DOHH2 (cell line): ENCODE measurements around the gene TSHZ2.

Experiments
- H3F3A ChIP-seq: fragments of 200-600 bp; sonication (generic), shearing (Covaris generic); 2 replicates; pipeline ENCODE4 v1.6.0; 2016; ENCODE audit warnings: antibody characterized with exemption, mild to moderate bottlenecking; ENCODE audit not compliant: control insufficient read depth, insufficient read depth
- H3K27ac ChIP-seq: fragments of 200-600 bp; sonication (generic); 2 replicates; pipeline ENCODE4 v1.5.1; 2014; ENCODE audit warnings: low read depth, mild to moderate bottlenecking, low read length, moderate library complexity
- H3K27me3 ChIP-seq: fragments of 200-600 bp; sonication (generic); 2 replicates; pipeline ENCODE4 v1.6.1; 2014; ENCODE audit warnings: mild to moderate bottlenecking, low read length, mixed read lengths; ENCODE audit not compliant: control insufficient read depth
- H3K36me3 ChIP-seq: fragments of 200-600 bp; sonication (generic); 2 replicates; pipeline ENCODE4 v1.6.1; 2014; ENCODE audit warnings: mild to moderate bottlenecking, low read length, moderate library complexity, mixed read lengths; ENCODE audit not compliant: control insufficient read depth
- H3K4me1 ChIP-seq: fragments of 200-600 bp; sonication (generic); 2 replicates; pipeline ENCODE4 v1.6.1; 2014; ENCODE audit warnings: mild to moderate bottlenecking, low read length, mixed read lengths; ENCODE audit not compliant: control insufficient read depth
- H3K4me2 ChIP-seq: fragments of 200-600 bp; sonication (generic); 2 replicates; pipeline ENCODE4 v1.6.0; 2014; ENCODE audit warnings: mild to moderate bottlenecking, low read length, moderate library complexity
- H3K4me3 ChIP-seq: fragments of 200-600 bp; sonication (generic); 2 replicates; pipeline ENCODE4 v1.5.1; 2014; ENCODE audit warnings: mild to moderate bottlenecking, low read length, mixed read lengths
- H3K79me2 ChIP-seq: fragments of 200-600 bp; sonication (generic); 2 replicates; pipeline ENCODE4 v1.6.1; 2014; ENCODE audit warnings: mild to moderate bottlenecking, low read length, mixed read lengths; ENCODE audit not compliant: control insufficient read depth
- H3K9me2 ChIP-seq: fragments of 200-600 bp; sonication (generic); replicated peaks from 2 replicates; pipeline ENCODE4 v1.6.1; 2014; ENCODE audit warnings: mild to moderate bottlenecking, low read length, mixed read lengths; ENCODE audit not compliant: control insufficient read depth
- H3K9me3 ChIP-seq: fragments of 200-600 bp; sonication (generic); 2 replicates; pipeline ENCODE4 v1.6.1; 2014; ENCODE audit warnings: antibody characterized with exemption, low read length, mixed read lengths; ENCODE audit not compliant: control insufficient read depth, insufficient read depth
- H4K20me1 ChIP-seq: fragments of 200-600 bp; sonication (generic); 2 replicates; pipeline ENCODE4 v1.6.0; 2014; ENCODE audit warnings: low read depth, mild to moderate bottlenecking, antibody characterized with exemption, low read length, moderate library complexity; ENCODE audit not compliant: control insufficient read depth, insufficient read depth
- EZH2phosphoT487 ChIP-seq: fragments of 200-600 bp; sonication (generic); IDR thresholded peaks from 2 replicates; pipeline ENCODE4 v1.6.1; 2017; ENCODE audit warnings: borderline replicate concordance, mild to moderate bottlenecking, antibody characterized with exemption, low read length, moderate library complexity, mixed read lengths
- TF ChIP-seq, protein P1 (sequence below): fragments of 200-600 bp; sonication (generic); IDR thresholded peaks from one replicate; pipeline ENCODE4 v1.5.1; 2014; ENCODE audit warnings: antibody characterized with exemption, mild to moderate bottlenecking, low read depth, low read length; ENCODE audit not compliant: poor library complexity, severe bottlenecking

The TSHZ2 gene

DNA sequence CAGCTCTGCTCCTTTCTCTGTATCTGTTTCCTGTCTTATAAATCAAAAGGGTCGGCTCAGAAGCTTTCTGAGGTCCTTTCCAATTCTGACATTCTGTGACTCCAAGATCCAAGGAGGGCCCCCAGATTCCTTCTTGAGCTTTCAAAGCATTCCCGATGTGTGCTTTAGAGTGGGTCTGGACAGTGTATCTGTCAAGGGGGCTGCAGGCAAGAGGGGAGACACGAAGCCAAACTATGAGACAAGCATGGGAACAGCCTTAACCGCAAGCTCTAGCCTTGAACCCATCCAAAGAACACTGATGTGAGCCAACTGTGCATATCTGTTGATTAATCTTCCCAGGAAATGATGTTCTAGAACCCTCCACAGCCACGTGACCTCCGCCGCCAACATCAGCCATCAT is 73.8 kb downstream of the TSHZ2 start:
- Histone ChIP-seq H3K4me2 (no peak overlapping the region), H4K20me1 (no peaks in the 10 kb centered on the region), H3K27me3 (no peaks in the 10 kb centered on the region), H3K79me2 (no peaks in the 10 kb centered on the region), H3K9me3 (no peaks in the 10 kb centered on the region), H3K4me3 (no peak overlapping the region), H3K4me1 (peaks cover 2% of the 10 kb centered on the region), H3F3A (no peaks in the 10 kb centered on the region), H3K9me2 (no peaks in the 10 kb centered on the region), H3K27ac (no peak overlapping the region), H3K36me3 (no peaks in the 10 kb centered on the region)
- no peak for TF ChIP-seq EZH2phosphoT487
- TF ChIP-seq, protein P1, sequence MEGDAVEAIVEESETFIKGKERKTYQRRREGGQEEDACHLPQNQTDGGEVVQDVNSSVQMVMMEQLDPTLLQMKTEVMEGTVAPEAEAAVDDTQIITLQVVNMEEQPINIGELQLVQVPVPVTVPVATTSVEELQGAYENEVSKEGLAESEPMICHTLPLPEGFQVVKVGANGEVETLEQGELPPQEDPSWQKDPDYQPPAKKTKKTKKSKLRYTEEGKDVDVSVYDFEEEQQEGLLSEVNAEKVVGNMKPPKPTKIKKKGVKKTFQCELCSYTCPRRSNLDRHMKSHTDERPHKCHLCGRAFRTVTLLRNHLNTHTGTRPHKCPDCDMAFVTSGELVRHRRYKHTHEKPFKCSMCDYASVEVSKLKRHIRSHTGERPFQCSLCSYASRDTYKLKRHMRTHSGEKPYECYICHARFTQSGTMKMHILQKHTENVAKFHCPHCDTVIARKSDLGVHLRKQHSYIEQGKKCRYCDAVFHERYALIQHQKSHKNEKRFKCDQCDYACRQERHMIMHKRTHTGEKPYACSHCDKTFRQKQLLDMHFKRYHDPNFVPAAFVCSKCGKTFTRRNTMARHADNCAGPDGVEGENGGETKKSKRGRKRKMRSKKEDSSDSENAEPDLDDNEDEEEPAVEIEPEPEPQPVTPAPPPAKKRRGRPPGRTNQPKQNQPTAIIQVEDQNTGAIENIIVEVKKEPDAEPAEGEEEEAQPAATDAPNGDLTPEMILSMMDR: no peak

GRCh38 chr20:53047203-53047602 is 75.0 kb downstream of the TSHZ2 start:
- Histone ChIP-seq H3K27me3 (no peaks in the 10 kb centered on the region), H4K20me1 (no peaks in the 10 kb centered on the region), H3K27ac (no peak overlapping the region), H3K79me2 (no peaks in the 10 kb centered on the region), H3K4me1 (no peaks in the 10 kb centered on the region), H3F3A (no peaks in the 10 kb centered on the region), H3K9me2 (no peaks in the 10 kb centered on the region), H3K36me3 (no peaks in the 10 kb centered on the region), H3K9me3 (no peaks in the 10 kb centered on the region), H3K4me3 (no peak overlapping the region), H3K4me2 (no peak overlapping the region)
- TF ChIP-seq, protein P1: no peak
- TF ChIP-seq EZH2phosphoT487: no peak

- Histone ChIP-seq H4K20me1 (no peaks in the 10 kb centered on the region), H3K4me1 (no peaks in the 10 kb centered on the region), H3K36me3 (no peaks in the 10 kb centered on the region), H3K27me3 (no peaks in the 10 kb centered on the region), H3K4me3 (no peak overlapping the region), H3K79me2 (no peaks in the 10 kb centered on the region), H3K4me2 (no peak overlapping the region), H3K9me3 (no peaks in the 10 kb centered on the region), H3K27ac (no peak overlapping the region), H3F3A (no peaks in the 10 kb centered on the region), H3K9me2 (no peaks in the 10 kb centered on the region)
- no peak for TF ChIP-seq EZH2phosphoT487
- TF ChIP-seq, protein P1: no peak
Measured at GRCh38 chr20:53048387-53048786, 76.2 kb downstream of the TSHZ2 start.

- Histone ChIP-seq H3K79me2 (no peaks in the 10 kb centered on the region), H4K20me1 (no peaks in the 10 kb centered on the region), H3K4me2 (no peak overlapping the region), H3K4me3 (no peak overlapping the region), H3K27ac (no peak overlapping the region), H3K36me3 (no peaks in the 10 kb centered on the region), H3K4me1 (no peaks in the 10 kb centered on the region), H3K27me3 (no peaks in the 10 kb centered on the region), H3F3A (no peaks in the 10 kb centered on the region), H3K9me2 (no peaks in the 10 kb centered on the region), H3K9me3 (no peaks in the 10 kb centered on the region)
- TF ChIP-seq, protein P1: no peak
- no peak for TF ChIP-seq EZH2phosphoT487
Measured at GRCh38 chr20:53050338-53050737, 78.2 kb downstream of the TSHZ2 start.
